ENCODE data around the gene ZNF784. TPM values are rescaled to one million over a fixed set of nuclear protein-coding genes. Genes with fewer than 3 reads are reported as not detected.

ZNF784 gene
- total and polyA plus RNA-seq, 2 of the 4 experiments (the other 2 are of a cell fraction), result 2.5 to 3.7 TPM

DNA sequence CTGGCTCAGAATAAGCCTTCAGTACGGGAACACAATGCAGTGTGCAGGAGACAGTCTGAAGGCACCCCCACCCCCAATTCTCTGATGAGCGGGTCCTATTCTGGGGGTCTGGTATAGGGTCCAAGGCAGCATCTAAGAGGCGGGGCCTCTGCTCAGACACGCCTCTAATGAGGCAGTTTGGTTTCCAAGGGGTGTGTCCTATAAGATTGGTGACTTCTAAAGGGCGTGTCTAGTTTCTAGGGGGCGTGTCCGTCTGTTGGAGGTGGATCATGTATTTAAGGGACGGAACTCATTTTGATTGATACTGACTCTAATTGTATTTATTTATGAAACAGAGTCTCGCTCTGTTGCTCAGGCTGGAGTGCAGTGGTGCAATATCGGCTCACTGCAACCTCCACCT is 33.7 kb downstream of the ZNF784 start:
- ATAC-seq (ENCODE audit: low read depth), result no peak
- no peak overlapping the region for H2BK120ac ChIP-seq (ENCODE audit: low read depth, low read length)
- CTCF ChIA-PET, result no interaction called here
- H3K27me3 ChIP-seq (ENCODE audit: control insufficient read depth, insufficient read depth, low read length), result no peaks in the 10 kb centered on the region
- no peak overlapping the region for H2AFZ ChIP-seq (replicated peaks; ENCODE audit: low read length, poor library complexity)
- H3K9me3 ChIP-seq (ENCODE audit: control insufficient read depth, insufficient read depth, low read length), result no peaks in the 10 kb centered on the region
- H3K4ac ChIP-seq (ENCODE audit: low read depth, low read length), result no peak overlapping the region
- intact Hi-C loops (cut with micrococcal nuclease) (no loop called here), dilution Hi-C loops (cut with HindIII; ENCODE audit: low sequenced_read_pairs, unreplicated experiment) (no loop called here), in situ Hi-C loops (cut with MboI; ENCODE audit: low sequenced_read_pairs) (no loop called here)
- H4K20me1 ChIP-seq (ENCODE audit: insufficient read depth, low read length), result no peaks in the 10 kb centered on the region
- BruUV-seq (replicated peaks), result no TSS peak
- no peak for DNase-seq
- H2BK5ac ChIP-seq (ENCODE audit: low read depth, low read length, poor library complexity, severe bottlenecking), result no peak overlapping the region
- POLR2A ChIA-PET (ENCODE audit: unreplicated experiment), result no interaction called here
- no peak overlapping the region for H2BK20ac ChIP-seq (ENCODE audit: low read depth, low read length)
- no peak overlapping the region for H4K5ac ChIP-seq (ENCODE audit: low read depth, low read length)
- H3K23ac ChIP-seq (ENCODE audit: low read depth, low read length), result no peak overlapping the region
- H3K4me3 ChIP-seq (ENCODE audit: insufficient read depth, low read depth, low read length), result no peak overlapping the region
- peaks cover 30% of the 10 kb centered on the region for H3K36me3 ChIP-seq (ENCODE audit: control insufficient read depth, insufficient read depth, low read length)
- no peak overlapping the region for H3K18ac ChIP-seq (ENCODE audit: low read depth, low read length)
- H2AK9ac ChIP-seq (replicated peaks; ENCODE audit: low read depth, low read length, poor library complexity), result peak overlapping the region; percentile 28
- H4K8ac ChIP-seq (ENCODE audit: low read depth in 2 of 2, low read length in 2 of 2), result no peak overlapping the region
- TF ChIP-seq, protein P1, sequence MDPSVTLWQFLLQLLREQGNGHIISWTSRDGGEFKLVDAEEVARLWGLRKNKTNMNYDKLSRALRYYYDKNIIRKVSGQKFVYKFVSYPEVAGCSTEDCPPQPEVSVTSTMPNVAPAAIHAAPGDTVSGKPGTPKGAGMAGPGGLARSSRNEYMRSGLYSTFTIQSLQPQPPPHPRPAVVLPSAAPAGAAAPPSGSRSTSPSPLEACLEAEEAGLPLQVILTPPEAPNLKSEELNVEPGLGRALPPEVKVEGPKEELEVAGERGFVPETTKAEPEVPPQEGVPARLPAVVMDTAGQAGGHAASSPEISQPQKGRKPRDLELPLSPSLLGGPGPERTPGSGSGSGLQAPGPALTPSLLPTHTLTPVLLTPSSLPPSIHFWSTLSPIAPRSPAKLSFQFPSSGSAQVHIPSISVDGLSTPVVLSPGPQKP (IDR thresholded peaks at IDR 0.05; ENCODE audit: borderline replicate concordance, low read depth, low read length), result no peak
- no peak for TF ChIP-seq FOS (IDR thresholded peaks at IDR 0.05; ENCODE audit: low read depth, low read length)
- no peak for TF ChIP-seq BHLHE40 (IDR thresholded peaks at IDR 0.05; ENCODE audit: low read depth, low read length)
- no peak for TF ChIP-seq CTCF (conservative IDR thresholded peaks at IDR 0.05; ENCODE audit: low read depth, low read length)
- no peak for TF ChIP-seq RAD21 (IDR thresholded peaks at IDR 0.05; ENCODE audit: low read length)
- TF ChIP-seq, protein P2, sequence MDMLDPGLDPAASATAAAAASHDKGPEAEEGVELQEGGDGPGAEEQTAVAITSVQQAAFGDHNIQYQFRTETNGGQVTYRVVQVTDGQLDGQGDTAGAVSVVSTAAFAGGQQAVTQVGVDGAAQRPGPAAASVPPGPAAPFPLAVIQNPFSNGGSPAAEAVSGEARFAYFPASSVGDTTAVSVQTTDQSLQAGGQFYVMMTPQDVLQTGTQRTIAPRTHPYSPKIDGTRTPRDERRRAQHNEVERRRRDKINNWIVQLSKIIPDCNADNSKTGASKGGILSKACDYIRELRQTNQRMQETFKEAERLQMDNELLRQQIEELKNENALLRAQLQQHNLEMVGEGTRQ (IDR thresholded peaks at IDR 0.05; ENCODE audit: low read depth, low read length), result no peak
- TF ChIP-seq NFE2L2 (IDR thresholded peaks at IDR 0.05; ENCODE audit: low read depth, low read length), result no peak
- TF ChIP-seq RCOR1 (IDR thresholded peaks at IDR 0.05; ENCODE audit: insufficient replicate concordance, low read length), result no peak
- no peak for TF ChIP-seq SMC3 (IDR thresholded peaks at IDR 0.05; ENCODE audit: low read depth, low read length)
- no peak for TF ChIP-seq MXI1 (IDR thresholded peaks at IDR 0.05; ENCODE audit: borderline replicate concordance, low read depth, low read length)
- TF ChIP-seq MAFK (IDR thresholded peaks at IDR 0.05; ENCODE audit: low read depth, low read length), result no peak
- H3K4me1 ChIP-seq (ENCODE audit: control insufficient read depth, insufficient read depth, low read length), result peaks cover 8% of the 10 kb centered on the region
- H2BK15ac ChIP-seq (ENCODE audit: low read depth, low read length), result no peak overlapping the region
- H3K9me1 ChIP-seq (ENCODE audit: insufficient read depth, low read length), result peaks cover 3% of the 10 kb centered on the region
- no peak overlapping the region for H3K4me2 ChIP-seq (ENCODE audit: low read depth, low read length)
- WGBS, 2 experiments (ENCODE audit: extremely low coverage in 2 of 2, insufficient read length in 1 of 2), result 83% methylated on average over 1 of the region's 10 CpGs; no CpG with 5 or more reads in 1 of the 2 experiments
- H3K79me1 ChIP-seq (ENCODE audit: low read depth in 1 of 2, low read length in 2 of 2), result peaks cover 0 to under 1% of the 10 kb centered on the region in 2 experiments; a peak in 1 of 4 replicates
- no peak overlapping the region for H3K56ac ChIP-seq (ENCODE audit: extremely low read depth, insufficient read depth, low read length)
- H3K9ac ChIP-seq (ENCODE audit: low read depth, low read length), result no peak overlapping the region
- H3K14ac ChIP-seq (replicated peaks; ENCODE audit: low read depth, low read length), result no peak overlapping the region
- H4K91ac ChIP-seq (ENCODE audit: insufficient read depth, low read depth, low read length), result no peak overlapping the region
- no peak overlapping the region for H2AK5ac ChIP-seq (ENCODE audit: low read depth, low read length)
- H3K27ac ChIP-seq (ENCODE audit: insufficient read depth, low read length), result no peak overlapping the region

Data from IMR-90 (cell line).